Measurements from ENCODE around the gene SLC24A3.

SLC24A3 gene

GRCh38 chr20:19218411-19218810 is 6.0 kb downstream of the SLC24A3 start:
- no peak overlapping the region for H3K4me3 ChIP-seq (ENCODE audit: low read length)
- TF ChIP-seq ZNF274 (IDR thresholded peaks at IDR 0.05; ENCODE audit: low read depth, low read length), result no peak

GRCh38 chr20:19222520-19223040 is 10.1 kb downstream of the SLC24A3 start:
- no peak overlapping the region for H3K4me3 ChIP-seq (ENCODE audit: low read length)
- no peak for TF ChIP-seq ZNF274 (IDR thresholded peaks at IDR 0.05; ENCODE audit: low read depth, low read length)

GRCh38 chr20:19223640-19224039 is 11.2 kb downstream of the SLC24A3 start:
- no peak overlapping the region for H3K4me3 ChIP-seq (ENCODE audit: low read length)
- no peak for TF ChIP-seq ZNF274 (IDR thresholded peaks at IDR 0.05; ENCODE audit: low read depth, low read length)

GRCh38 chr20:19231359-19232035 is 19.1 kb downstream of the SLC24A3 start:
- no peak overlapping the region for H3K4me3 ChIP-seq (ENCODE audit: low read length)
- TF ChIP-seq ZNF274 (IDR thresholded peaks at IDR 0.05; ENCODE audit: low read depth, low read length), result no peak

GRCh38 chr20:19232997-19233794 is 20.8 kb downstream of the SLC24A3 start:
- no peak overlapping the region for H3K4me3 ChIP-seq (ENCODE audit: low read length)
- no peak for TF ChIP-seq ZNF274 (IDR thresholded peaks at IDR 0.05; ENCODE audit: low read depth, low read length)

GRCh38 chr20:19236371-19237055 is 24.1 kb downstream of the SLC24A3 start:
- no peak for TF ChIP-seq ZNF274 (IDR thresholded peaks at IDR 0.05; ENCODE audit: low read depth, low read length)
- H3K4me3 ChIP-seq (ENCODE audit: low read length), result no peak overlapping the region

GRCh38 chr20:19241440-19241839 is 29.0 kb downstream of the SLC24A3 start:
- no peak for TF ChIP-seq ZNF274 (IDR thresholded peaks at IDR 0.05; ENCODE audit: low read depth, low read length)
- no peak overlapping the region for H3K4me3 ChIP-seq (ENCODE audit: low read length)

- no peak for TF ChIP-seq ZNF274 (IDR thresholded peaks at IDR 0.05; ENCODE audit: low read depth, low read length)
- no peak overlapping the region for H3K4me3 ChIP-seq (ENCODE audit: low read length)
Measured at GRCh38 chr20:19244291-19244690, 31.8 kb downstream of the SLC24A3 start.

GRCh38 chr20:19249106-19249879 is 36.9 kb downstream of the SLC24A3 start:
- no peak overlapping the region for H3K4me3 ChIP-seq (ENCODE audit: low read length)
- TF ChIP-seq ZNF274 (IDR thresholded peaks at IDR 0.05; ENCODE audit: low read depth, low read length), result no peak

- no peak overlapping the region for H3K4me3 ChIP-seq (ENCODE audit: low read length)
- no peak for TF ChIP-seq ZNF274 (IDR thresholded peaks at IDR 0.05; ENCODE audit: low read depth, low read length)
Measured at GRCh38 chr20:19250346-19250745, 37.9 kb downstream of the SLC24A3 start.

- no peak for TF ChIP-seq ZNF274 (IDR thresholded peaks at IDR 0.05; ENCODE audit: low read depth, low read length)
- H3K4me3 ChIP-seq (ENCODE audit: low read length), result no peak overlapping the region
Measured at GRCh38 chr20:19251506-19251905, 39.1 kb downstream of the SLC24A3 start.

- H3K4me3 ChIP-seq (ENCODE audit: low read length), result no peak overlapping the region
- no peak for TF ChIP-seq ZNF274 (IDR thresholded peaks at IDR 0.05; ENCODE audit: low read depth, low read length)
Measured at GRCh38 chr20:19251958-19252357, 39.5 kb downstream of the SLC24A3 start.

- H3K4me3 ChIP-seq (ENCODE audit: low read length), result no peak overlapping the region
- no peak for TF ChIP-seq ZNF274 (IDR thresholded peaks at IDR 0.05; ENCODE audit: low read depth, low read length)
Measured at GRCh38 chr20:19252451-19253120, 40.1 kb downstream of the SLC24A3 start.

Data from GM08714 (cell line).